NK-92 (cell line): ENCODE data around the gene LEPROT.
"Not testable (repeated sequence)": the region's sequence is repeated elsewhere in the genome, so short reads cannot be mapped to it uniquely, and the experiment has no call there.

Experiments used
- DNase-seq: peaks from one replicate; lab custom pipeline; 2025; ENCODE audit not compliant: unreplicated experiment; lab: John Stamatoyannopoulos, UW

Gene LEPROT, protein sequence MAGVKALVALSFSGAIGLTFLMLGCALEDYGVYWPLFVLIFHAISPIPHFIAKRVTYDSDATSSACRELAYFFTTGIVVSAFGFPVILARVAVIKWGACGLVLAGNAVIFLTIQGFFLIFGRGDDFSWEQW

DNA sequence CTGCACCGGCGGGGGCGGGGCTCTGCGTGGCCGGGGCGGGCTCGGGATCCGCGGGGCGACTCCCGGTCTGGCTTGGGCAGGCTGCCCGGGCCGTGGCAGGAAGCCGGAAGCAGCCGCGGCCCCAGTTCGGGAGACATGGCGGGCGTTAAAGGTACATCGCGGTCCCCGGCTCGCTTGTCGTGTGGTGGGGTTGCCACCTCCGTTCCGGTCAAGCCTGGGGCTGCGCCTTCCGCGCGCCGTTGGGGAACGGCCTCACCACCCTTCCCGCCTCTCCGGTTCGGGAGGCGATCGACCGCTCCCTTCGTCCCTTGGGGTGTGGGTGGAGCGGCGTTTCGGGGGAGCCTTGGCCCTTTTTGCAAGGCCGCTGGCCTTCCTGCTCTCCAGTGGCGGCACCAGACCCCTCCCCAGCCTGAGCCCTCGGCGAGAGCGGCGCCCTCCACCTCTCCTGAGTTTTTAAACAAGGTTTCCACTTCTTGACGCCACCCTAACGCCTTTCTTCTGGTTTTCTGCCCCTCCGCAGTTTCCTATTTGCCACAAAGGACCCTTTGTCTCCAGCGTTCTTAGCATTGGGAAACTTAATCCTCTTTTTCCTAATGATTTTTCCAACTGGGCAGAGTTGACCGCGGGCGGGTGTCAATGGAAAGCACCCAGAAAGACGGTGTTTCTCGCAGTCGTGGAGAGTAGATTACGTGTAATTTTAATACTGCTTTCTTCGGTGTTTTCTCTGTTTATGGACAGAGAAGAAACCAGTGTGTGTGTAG is at the start of gene LEPROT, which contains the start of gene LEPR:
Gene LEPROT (plus strand): TSS at position 79 of the 761 bp plus-strand sequence. CDS start 57 bp downstream, at position 136.
Gene LEPR (plus strand): TSS at position 79 of the 761 bp plus-strand sequence. CDS start 144,898 bp downstream, outside the sequence.
- DNase-seq: no peak

- no peak for DNase-seq
Observed at GRCh38 chr1:65371544-65371943, 48.9 kb upstream of the LEPROT start.

DNA sequence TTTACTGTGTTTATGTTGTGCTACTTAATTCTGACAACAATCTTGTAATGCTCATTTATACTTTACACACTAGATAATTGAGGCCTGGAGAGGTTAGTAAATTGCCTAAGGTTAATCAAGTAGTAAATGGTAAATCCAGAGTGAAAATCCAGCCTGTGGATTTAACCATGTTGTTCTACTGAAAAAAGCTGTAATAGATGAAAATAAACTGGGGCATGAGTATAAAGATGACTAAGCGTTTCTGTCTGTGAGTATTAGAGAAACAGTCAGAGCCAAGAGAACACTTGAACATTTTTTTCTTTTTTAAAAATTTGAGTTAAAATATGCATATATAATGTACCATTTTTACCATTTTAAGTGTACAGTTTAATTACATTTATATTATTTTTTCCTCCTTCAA is 47.9 kb upstream of the LEPROT start:
- no peak for DNase-seq

- no peak for DNase-seq
Observed at GRCh38 chr1:65377496-65378246, 42.8 kb upstream of the LEPROT start.

GRCh38 chr1:65378247-65378946 is 42.1 kb upstream of the LEPROT start:
- no peak for DNase-seq

DNA sequence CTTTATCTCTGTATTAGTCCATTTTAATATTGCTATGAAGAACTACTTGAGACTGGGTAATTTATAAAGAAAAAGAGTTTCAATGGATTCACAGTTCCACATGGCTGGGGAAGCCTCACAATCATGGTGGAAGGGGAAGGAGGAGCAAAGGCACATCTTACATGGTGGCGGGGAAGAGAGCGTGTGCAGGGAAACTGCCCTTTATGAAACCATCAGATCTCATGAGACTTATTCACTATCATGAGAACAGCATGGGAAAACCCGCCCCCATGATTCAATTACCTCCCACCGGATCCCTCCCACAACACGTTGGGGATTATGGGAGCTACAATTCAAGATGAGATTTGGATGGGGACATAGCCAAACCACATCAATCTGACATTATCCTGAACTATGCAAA is 36.0 kb upstream of the LEPROT start:
- DNase-seq: not testable (repeated sequence)

DNA sequence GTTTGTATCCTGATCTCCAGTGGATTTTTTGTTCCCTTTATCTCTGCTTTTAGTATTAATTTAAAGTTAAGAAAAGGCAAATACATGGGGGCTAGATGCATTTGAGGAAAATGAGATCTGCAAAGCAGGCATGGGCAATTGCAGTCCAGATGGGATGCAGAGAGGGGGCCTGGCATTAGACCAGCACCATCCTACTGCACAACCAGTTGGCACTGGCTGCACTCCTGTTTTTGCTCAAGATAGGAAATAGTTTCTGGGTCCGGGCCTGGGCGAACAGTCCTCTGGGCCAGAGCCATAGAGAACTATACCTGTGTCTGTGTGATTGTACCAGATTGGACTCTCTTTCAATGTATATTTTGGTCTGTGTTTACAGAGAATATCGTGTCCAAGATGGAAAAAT is 34.0 kb upstream of the LEPROT start:
- DNase-seq: no peak

GRCh38 chr1:65387821-65388220 is 32.6 kb upstream of the LEPROT start:
- DNase-seq: no peak

- DNase-seq: no peak
Observed at GRCh38 chr1:65388908-65389695, 31.4 kb upstream of the LEPROT start.

DNA sequence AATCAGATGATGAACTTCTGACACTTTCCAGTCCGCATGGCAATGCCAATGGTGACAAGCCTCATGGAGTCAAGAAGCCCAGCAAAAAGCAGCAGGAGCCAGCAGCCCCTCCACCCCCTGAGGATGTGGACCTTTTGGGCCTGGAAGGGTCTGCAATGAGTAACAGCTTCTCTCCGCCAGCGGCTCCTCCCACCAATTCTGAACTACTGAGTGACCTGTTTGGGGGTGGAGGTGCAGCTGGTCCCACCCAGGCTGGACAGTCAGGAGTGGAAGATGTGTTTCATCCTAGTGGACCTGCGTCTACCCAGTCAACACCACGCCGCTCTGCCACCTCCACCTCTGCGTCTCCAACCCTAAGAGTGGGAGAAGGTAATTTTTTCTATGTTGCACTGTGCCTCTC is 28.0 kb upstream of the LEPROT start:
- no peak for DNase-seq

- DNase-seq: no peak
Observed at GRCh38 chr1:65393347-65393746, 27.1 kb upstream of the LEPROT start.

GRCh38 chr1:65393928-65394327 is 26.5 kb upstream of the LEPROT start:
- no peak for DNase-seq

DNA sequence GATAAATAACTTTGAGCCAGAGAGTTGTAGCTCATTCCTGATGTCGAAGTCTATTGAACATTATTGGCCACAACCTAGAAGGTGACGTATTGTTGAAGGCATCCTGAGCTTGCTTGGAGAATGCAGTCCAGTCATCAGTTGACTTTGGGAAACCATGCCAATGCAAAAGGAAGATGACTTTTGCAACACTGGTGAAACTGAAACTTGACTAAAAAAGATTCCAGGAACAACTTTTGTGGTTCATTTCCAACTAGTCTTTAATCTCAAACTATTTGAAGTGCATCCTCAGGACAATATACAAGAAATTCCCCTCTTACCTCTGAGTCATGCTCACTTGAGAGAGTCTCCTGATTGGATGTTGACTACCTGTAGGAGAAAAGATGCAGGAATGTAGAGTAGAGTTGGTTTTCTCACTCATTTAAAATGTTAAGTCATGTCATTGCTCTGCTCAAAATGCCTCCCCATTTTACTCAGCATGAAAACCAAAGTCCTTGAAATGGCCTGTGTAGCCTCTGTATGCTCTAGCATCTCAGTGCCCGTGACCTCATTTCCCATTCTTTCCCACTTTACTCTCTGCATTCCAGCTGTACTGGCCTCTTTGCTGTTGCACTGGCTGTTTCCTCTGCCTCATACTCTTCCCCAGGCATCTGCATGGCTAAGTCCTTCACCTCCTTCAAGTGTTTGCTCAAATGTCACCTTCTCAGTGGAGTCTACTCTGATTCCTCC is 24.4 kb upstream of the LEPROT start:
- no peak for DNase-seq

DNA sequence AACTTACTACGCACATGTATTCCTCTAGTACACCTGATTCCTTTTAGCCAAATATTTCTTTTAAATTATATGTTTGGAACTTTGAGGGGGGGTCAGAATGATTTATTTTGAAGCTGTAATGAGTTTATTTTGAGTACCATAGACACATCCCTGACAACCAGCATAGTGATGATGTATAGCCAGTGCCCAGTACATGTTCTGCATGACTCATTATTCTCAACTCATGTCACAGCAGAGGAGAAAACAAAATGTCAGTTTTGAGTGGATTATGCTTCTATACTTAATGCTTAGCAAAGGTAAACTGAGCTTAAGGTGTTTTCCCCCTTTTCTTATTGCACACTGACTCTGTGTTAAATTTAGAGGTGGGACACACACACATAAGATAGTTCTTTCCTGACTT is 22.4 kb upstream of the LEPROT start:
- no peak for DNase-seq

DNA sequence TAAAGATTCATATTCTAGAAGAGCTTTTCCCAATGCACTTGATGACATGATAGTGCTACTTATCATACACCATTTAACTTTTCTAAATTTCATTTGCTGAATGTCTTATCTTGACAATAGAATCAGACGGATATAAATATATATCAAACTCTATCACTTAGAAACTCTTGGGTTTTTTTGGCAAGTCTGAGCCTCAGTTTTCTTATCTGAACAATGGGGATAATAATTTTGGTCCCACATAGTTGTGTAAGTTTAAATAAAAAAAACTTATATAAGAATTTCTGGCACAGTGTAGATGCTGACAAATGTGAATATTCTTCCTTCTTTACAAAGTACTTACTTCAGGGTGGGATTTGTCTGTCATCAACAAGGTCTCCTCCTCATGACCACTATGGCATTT is 21.5 kb upstream of the LEPROT start:
- no peak for DNase-seq

- no peak for DNase-seq
Observed at GRCh38 chr1:65401612-65402011, 18.9 kb upstream of the LEPROT start.

DNA sequence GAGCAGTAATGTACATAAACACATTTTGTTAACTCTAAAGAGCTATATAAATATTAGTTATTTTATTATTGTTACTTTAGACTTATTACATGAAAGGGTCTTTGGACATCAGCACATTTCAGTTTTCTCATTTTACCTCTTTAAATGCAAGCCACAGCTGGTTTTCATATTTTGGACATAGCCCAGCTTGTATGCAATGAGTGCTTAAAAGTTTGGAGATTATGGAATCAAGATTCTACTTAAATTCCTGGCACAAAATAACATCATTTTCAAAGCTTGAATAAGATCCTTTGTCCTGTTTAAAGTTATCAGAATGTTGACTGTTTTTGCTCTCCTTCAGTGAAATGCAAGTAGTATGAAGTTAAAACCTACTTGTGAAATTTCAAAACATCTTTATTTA is 15.5 kb upstream of the LEPROT start:
- no peak for DNase-seq

DNA sequence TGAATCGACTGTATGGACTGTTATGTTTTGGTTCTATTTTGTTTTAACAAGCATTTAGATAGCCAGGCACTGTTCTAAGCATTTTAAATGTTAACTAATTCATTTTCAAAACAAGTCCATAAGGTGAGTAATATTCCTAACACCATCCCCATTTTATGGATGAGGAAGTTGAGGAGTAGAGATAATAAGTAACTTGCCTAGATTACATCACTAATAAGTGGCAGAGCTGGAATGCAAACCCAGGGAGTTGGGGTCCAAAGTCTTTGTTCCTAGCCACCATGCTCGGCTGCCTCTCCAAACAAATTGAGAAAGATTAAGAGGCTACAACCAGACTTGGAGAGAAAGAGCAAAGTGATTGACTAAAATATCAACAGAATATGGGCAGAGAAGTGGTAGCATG is 12.6 kb upstream of the LEPROT start:
- DNase-seq: no peak

- no peak for DNase-seq
Observed at GRCh38 chr1:65409314-65409713, 11.2 kb upstream of the LEPROT start.

- no peak for DNase-seq
Observed at GRCh38 chr1:65409816-65410326, 10.6 kb upstream of the LEPROT start.
